Erythroblast (primary cell): Measurements from ENCODE around the gene ZFP90.

Experiments used
- GATA1 ChIP-seq: IDR thresholded peaks from 2 replicates; pipeline ENCODE4 v1.6.1; 2011; ENCODE audit warnings: low read depth, mild to moderate bottlenecking, control low read depth, low read length, moderate library complexity
- POLR2A ChIP-seq: IDR thresholded peaks from 2 replicates; pipeline ENCODE4 v1.6.1; 2011; ENCODE audit warnings: mild to moderate bottlenecking, low read length

- TF ChIP-seq POLR2A (no peak), GATA1 (no peak)
These were observed 24.6 kb upstream of the ZFP90 start for GRCh38 chr16:68514511-68514910.
